H1 (cell line): ENCODE data around the gene MRPS15. TPM values are rescaled to one million over a fixed set of nuclear protein-coding genes. Genes with fewer than 3 reads are reported as not detected.

Source experiments
- BACH1 ChIP-seq: IDR thresholded peaks from 2 replicates; pipeline ENCODE4 v1.6.1; 2012; ENCODE audit warnings: low read length, improper control_type of control experiment
- CHD2 ChIP-seq: IDR thresholded peaks from 2 replicates; pipeline ENCODE4 v1.6.1; 2012; ENCODE audit warnings: low read length, improper control_type of control experiment
- CHD7 ChIP-seq: fragments of 300-600 bp; sonication (generic); IDR thresholded peaks from 2 replicates; pipeline ENCODE4 v1.7.1; 2012; ENCODE audit warnings: low read length, moderate library complexity, mild to moderate bottlenecking, inconsistent platforms; ENCODE audit not compliant: insufficient replicate concordance
- CTCF ChIP-seq, 3 experiments: IDR thresholded peaks; 1 replicate in 2 of 3; 2 replicates in 1 of 3; pipeline versions ENCODE4 v1.5.1 to v1.6.1; 2011; ENCODE audit warnings: low read length in 3 of 3, mild to moderate bottlenecking in 3 of 3, inconsistent platforms in 2 of 3, low read depth in 1 of 3, moderate library complexity in 1 of 3; ENCODE audit not compliant: insufficient read depth in 1 of 3; ENCODE audit errors: control extremely low read depth in 1 of 3
- POLR2AphosphoS5 ChIP-seq: IDR thresholded peaks from 2 replicates; pipeline ENCODE4 v1.6.1; 2011; ENCODE audit warnings: low read depth, low read length
- SAP30 ChIP-seq: fragments of 300-600 bp; sonication (generic); IDR thresholded peaks from 2 replicates; pipeline ENCODE4 v1.7.1; 2012; ENCODE audit warnings: low read length, moderate library complexity, mild to moderate bottlenecking, inconsistent platforms; ENCODE audit not compliant: insufficient read depth, insufficient replicate concordance
- SP4 ChIP-seq: IDR thresholded peaks from 2 replicates; pipeline ENCODE4 v1.6.1; 2012; ENCODE audit warnings: low read length, inconsistent platforms
- polyA plus RNA-seq, 7 experiments: library from polyadenylated mRNA; depleted of rRNA in 3 of 7; stranded (reverse) in 5 of 7; unstranded in 2 of 7; fragments of >200 nt in 5 of 7; fragments of 200-250 nt in 2 of 7; gene quantifications; 1 replicate in 5 of 7; 2 replicates in 1 of 7; 4 replicates in 1 of 7; pipeline versions ENCODE4 v1.2.1 to v1.2.3, GENCODE V29; 2011 to 2013; ENCODE audit warnings: missing spikeins in 2 of 7, mixed read lengths in 2 of 7
- total RNA-seq: library from RNA; stranded (reverse); fragmentation: NEBNext Ultra II Directional; extraction: Animal tissue kit (Norgen Biotek cat#: 25700); gene quantifications from 2 replicates; pipeline ENCODE4 v1.2.1, GENCODE V29; 2021

Gene MRPS15
- total and polyA plus RNA-seq, 2 of the 8 experiments (the other 6 are each of a cell fraction or from before 2014, with no cell fraction given) = 53.6 to 129 TPM

GRCh38 chr1:36448530-36449056 is 15.6 kb downstream of the MRPS15 start (continued):
- TF ChIP-seq CHD7 = no peak
- TF ChIP-seq POLR2AphosphoS5 = no peak
- TF ChIP-seq CTCF (IDR thresholded peaks at IDR 0.05; ENCODE audit: control extremely low read depth in 1 of 3, insufficient read depth in 1 of 3, low read depth in 1 of 3, low read length in 3 of 3) = no peak
- TF ChIP-seq CHD2 = no peak
- no peak for TF ChIP-seq BACH1
- TF ChIP-seq SAP30 = no peak
- TF ChIP-seq SP4 = no peak
